Mucosa of stomach (tissue), 1 donor: ENCODE measurements around the gene SLC6A17.

Experiments used
- H3K27me3 ChIP-seq: one replicate; pipeline ENCODE4 v1.7.0; 2013; ENCODE audit warnings: mild to moderate bottlenecking, low read length; ENCODE audit not compliant: control insufficient read depth, insufficient read depth
- H3K36me3 ChIP-seq: one replicate; pipeline ENCODE4 v1.7.0; 2013; ENCODE audit warnings: low read length; ENCODE audit not compliant: control insufficient read depth, insufficient read depth
- H3K4me1 ChIP-seq: one replicate; pipeline ENCODE4 v1.7.0; 2013; ENCODE audit warnings: mild to moderate bottlenecking, low read length; ENCODE audit not compliant: control insufficient read depth, insufficient read depth
- H3K4me3 ChIP-seq: one replicate; pipeline ENCODE4 v1.7.0; 2013; ENCODE audit warnings: low read length
- H3K9ac ChIP-seq: one replicate; pipeline ENCODE4 v1.7.0; 2013; ENCODE audit warnings: mild to moderate bottlenecking, low read length, moderate library complexity
- H3K9me3 ChIP-seq: one replicate; pipeline ENCODE4 v1.7.0; 2013; ENCODE audit warnings: mild to moderate bottlenecking, low read length, moderate library complexity; ENCODE audit not compliant: control insufficient read depth
- donor health status: Pancreatic carcinoma.

Gene SLC6A17

DNA sequence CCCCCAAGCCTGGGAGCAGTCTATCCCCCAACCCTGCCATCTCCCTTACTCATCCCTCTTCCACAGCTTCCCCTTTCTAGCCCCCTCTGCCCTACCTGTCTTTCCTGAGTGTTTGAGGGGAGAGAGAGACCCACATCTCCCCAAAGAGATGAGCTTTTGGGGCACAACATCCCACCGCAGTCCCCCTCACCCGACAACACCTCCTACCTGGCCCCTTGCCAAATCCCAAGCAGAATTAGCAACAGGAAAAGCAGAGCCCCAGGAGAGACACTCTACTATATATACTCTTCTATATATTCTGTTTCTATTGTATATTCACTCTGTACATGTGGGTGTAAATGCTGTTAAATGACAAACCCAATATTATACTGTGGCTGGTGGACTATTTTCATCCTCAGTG is 49.9 kb downstream of the SLC6A17 start:
- Histone ChIP-seq H3K27me3 (no peaks in the 10 kb centered on the region), H3K4me3 (no peak overlapping the region), H3K9me3 (no peaks in the 10 kb centered on the region), H3K36me3 (no peaks in the 10 kb centered on the region), H3K9ac (no peak overlapping the region), H3K4me1 (peaks cover 12% of the 10 kb centered on the region)

DNA sequence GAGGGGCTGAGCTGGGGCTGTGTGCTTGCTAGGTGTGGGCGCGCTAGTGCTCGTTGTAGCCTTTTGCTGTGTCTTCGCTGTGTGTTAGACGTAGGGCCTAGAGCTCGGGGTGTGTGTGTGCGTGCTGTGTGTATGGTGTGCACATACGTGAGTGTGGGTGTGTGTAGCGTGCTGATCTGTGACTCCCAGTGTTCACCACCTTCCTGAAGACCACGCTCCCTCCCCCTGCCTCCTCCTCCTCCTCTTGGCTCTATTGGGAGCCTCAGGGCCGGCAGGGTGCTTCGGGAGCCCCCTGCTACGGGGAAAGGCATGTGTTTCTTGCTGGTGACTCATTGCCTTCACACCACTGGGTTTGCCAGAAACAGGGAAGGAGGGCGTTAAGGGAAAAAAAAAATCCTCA is 50.4 kb downstream of the SLC6A17 start:
- peaks cover 12% of the 10 kb centered on the region for H3K4me1 ChIP-seq
- no peak overlapping the region for H3K4me3 ChIP-seq
- H3K9me3 ChIP-seq: no peaks in the 10 kb centered on the region
- H3K36me3 ChIP-seq: no peaks in the 10 kb centered on the region
- H3K9ac ChIP-seq: no peak overlapping the region
- H3K27me3 ChIP-seq: no peaks in the 10 kb centered on the region

DNA sequence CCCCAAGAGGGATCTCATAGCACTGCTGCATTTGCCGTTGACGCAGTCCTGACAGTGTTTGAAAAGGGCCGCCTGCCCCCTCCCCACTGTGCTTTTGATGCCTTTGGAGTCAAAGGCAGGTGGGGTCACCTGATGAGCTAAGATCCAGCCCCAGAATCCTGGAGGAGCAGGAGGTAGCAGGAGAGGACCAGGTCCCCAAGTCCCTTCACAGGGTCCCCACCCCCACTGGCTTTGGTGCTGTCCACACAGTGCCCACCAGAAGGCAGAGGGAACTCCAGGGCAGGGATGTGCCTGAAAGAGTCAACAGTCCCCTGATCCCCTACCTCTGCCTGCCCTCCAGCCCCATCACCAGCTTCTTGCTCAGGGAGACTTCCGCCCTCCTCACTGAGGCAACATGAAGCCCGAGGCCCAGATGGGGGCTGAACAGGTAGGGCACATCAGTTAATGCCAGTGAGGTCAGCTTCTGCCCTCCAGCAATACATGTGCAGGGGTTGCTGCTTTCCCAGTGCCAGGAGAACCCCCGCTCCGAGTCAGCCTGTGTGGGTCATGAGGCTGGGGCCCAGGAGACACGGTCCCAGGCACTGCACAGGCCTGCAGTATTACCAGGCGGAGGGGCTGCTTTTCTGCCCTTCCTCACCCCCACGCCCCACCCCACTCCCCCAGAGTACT is 51.0 kb downstream of the SLC6A17 start:
- no peaks in the 10 kb centered on the region for H3K27me3 ChIP-seq
- no peak overlapping the region for H3K4me3 ChIP-seq
- H3K9me3 ChIP-seq: no peaks in the 10 kb centered on the region
- no peaks in the 10 kb centered on the region for H3K36me3 ChIP-seq
- no peak overlapping the region for H3K9ac ChIP-seq
- H3K4me1 ChIP-seq: peaks cover 12% of the 10 kb centered on the region

DNA sequence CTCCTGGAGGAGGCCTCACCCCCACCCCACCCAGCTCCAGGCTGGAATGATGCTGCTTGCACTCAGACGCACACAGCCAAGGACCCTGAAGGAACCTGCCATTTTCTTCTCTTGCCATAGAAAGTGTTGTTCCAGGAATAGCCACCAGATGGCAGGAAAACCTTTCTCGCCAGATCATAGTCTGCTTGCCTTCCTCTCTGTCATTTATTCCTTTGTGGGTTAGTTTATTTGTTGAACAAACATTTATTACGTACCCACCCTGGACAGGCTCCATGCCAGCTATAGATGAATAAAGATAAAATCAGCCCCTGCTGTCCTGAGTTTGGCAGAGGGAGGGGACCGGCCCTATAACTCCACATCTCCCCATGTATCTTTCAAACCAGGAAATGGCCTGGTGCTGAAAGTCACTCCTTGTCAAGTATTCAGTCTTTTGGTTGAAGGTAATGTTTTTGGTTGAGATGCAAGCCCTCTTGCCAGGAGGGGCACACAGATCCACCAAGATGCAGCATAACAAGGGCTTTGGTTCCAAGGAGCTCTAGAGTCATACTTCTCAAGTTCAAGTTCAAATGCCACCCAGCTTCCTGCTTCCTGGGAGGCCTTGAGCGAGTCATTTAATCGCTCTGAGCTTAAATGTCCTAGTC is 52.8 kb downstream of the SLC6A17 start:
- Histone ChIP-seq H3K27me3 (no peaks in the 10 kb centered on the region), H3K4me3 (no peak overlapping the region), H3K9me3 (no peaks in the 10 kb centered on the region), H3K36me3 (no peaks in the 10 kb centered on the region), H3K9ac (no peak overlapping the region), H3K4me1 (peaks cover 12% of the 10 kb centered on the region)

DNA sequence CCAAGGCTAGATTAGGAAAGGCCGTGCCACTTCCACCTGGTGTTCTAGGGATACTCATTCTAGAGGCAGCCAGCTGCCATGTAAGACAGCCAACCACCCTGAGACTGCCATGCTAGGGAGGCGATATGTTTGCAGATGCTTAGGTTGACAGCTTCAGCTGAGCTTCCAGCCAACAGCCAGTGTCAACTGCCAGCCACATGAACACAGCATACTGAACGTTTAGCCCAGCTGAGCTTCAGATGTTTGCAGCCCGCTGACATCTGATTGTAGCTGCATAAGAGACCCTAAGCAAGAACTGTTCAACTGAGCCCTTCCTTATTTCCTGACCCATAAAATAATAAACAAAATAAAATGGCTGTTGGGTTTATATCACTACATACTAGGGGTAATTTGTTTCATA is 54.9 kb downstream of the SLC6A17 start:
- H3K27me3 ChIP-seq: no peaks in the 10 kb centered on the region
- H3K9me3 ChIP-seq: no peaks in the 10 kb centered on the region
- H3K9ac ChIP-seq: no peak overlapping the region
- peaks cover 22% of the 10 kb centered on the region for H3K4me1 ChIP-seq
- no peaks in the 10 kb centered on the region for H3K36me3 ChIP-seq
- H3K4me3 ChIP-seq: no peak overlapping the region

DNA sequence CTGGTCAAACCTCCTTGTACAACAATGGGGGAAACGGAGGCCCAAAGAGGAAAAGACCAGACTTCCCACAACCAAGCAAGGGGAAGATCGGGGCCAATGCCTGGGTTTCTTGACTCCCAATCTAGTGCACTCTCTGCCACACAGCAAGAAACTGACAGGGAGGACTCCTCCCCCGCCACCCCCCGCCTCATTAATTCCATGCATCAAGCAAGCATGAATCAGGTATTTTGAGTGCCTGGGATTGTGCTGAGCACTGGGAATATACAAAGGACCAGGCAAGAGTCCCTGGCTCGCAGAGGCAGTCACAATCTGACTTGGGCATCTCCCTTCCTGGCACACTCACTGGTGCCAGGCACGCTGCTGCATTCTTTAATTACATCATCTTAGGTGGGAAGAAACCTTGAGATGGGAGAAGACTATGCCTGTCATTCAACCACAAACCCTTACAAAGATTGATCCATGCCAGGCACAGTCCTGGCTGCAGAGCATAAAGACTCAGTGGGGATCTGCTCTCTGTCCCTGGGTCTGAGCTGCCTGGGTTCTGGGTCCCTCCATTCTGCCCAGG is 55.4 kb downstream of the SLC6A17 start:
- Histone ChIP-seq H3K9ac (no peak overlapping the region), H3K4me3 (no peak overlapping the region), H3K27me3 (no peaks in the 10 kb centered on the region), H3K9me3 (no peaks in the 10 kb centered on the region), H3K4me1 (peaks cover 22% of the 10 kb centered on the region), H3K36me3 (no peaks in the 10 kb centered on the region)

DNA sequence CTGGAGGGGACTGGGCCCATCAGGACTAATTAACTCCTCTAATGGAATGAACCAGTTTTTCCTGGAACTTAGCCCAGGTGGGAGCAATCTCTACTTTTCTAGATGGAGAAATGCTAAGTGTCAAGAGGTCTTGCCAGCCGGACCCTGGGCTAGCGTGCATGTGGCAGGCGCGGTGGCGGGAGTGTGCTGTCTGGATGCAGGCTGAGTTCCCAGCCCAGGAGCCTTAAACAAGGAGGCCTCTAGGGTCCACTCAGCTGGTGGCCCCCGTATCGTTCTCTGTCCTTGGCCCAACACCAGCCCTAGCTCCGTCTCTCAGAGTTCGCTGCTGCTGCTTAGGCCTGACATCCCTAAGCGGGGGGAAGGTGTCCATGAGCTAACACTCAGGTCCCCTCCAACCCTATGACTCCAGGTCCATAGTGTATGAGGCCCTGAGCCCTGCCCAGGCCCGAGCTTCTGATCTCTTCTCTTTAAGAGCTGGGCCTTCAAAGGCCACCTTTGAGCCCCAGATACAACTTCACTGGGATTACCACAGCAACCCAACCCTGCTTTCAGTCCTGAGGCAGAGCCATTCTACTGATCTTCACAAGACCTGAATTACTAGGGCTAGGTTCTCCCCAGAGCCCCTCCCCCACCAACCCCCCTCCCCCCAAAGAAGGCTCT is 56.1 kb downstream of the SLC6A17 start:
- no peak overlapping the region for H3K4me3 ChIP-seq
- peaks cover 7% of the 10 kb centered on the region for H3K27me3 ChIP-seq
- no peaks in the 10 kb centered on the region for H3K36me3 ChIP-seq
- peaks cover 29% of the 10 kb centered on the region for H3K4me1 ChIP-seq
- H3K9ac ChIP-seq: no peak overlapping the region
- H3K9me3 ChIP-seq: no peaks in the 10 kb centered on the region

DNA sequence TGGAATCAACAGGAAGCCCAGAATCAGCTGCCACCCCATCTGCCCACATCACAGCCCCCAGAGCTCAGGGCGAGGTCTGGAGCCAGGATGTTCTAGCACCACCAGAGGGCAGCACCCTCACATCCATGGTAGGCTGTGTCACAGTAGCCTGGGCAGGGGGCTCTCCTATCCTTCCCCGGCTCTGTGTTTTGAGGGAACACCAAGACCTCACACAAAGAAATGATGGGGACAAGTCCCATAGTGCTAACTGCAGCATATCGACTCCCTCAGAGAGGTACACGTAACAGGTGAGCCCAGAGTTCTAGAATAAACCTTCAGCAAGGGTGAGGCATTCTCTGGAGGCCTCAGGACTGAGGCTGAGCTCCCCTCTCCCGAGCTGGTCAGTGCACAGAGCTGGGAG is 57.5 kb downstream of the SLC6A17 start:
- no peaks in the 10 kb centered on the region for H3K9me3 ChIP-seq
- no peak overlapping the region for H3K4me3 ChIP-seq
- H3K9ac ChIP-seq: no peak overlapping the region
- H3K36me3 ChIP-seq: no peaks in the 10 kb centered on the region
- peaks cover 20% of the 10 kb centered on the region for H3K27me3 ChIP-seq
- peaks cover 30% of the 10 kb centered on the region for H3K4me1 ChIP-seq

DNA sequence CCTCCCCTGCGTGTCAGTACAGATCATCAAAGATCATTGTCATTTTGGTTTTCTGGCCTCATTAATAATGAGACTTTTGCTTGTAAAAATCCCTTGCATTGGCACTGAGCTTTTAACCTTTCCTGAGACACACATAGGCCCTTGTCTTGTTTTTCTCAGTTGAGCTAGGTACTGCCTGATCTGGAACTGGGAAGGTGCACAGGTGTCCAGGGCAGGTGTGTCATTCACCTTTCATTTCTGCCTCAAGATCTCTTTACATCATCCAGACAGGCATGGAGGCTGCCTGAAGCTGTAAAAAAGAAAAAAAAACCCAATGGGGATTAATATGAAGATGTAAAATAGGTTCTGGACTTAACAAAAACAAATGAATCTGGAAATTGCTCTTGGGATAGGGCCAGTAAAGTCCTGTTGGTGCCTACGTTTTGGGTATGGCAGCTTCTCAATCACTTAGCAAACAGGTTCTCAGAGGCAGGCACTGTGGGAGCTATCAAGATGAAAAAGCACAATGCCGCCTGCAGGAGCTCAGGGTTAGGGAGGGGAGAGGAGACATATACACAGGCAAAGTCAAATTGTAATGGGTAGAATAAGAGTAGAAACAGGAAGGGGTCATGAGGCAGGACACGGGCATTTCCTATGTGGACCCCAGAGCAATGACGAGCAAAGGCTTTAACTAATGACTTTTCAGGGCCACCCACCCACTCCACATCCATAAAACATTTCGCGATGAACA is 58.8 kb downstream of the SLC6A17 start:
- Histone ChIP-seq H3K4me3 (no peak overlapping the region), H3K36me3 (no peaks in the 10 kb centered on the region), H3K9ac (peak overlapping the region; percentile 71), H3K9me3 (no peaks in the 10 kb centered on the region), H3K27me3 (peaks cover 20% of the 10 kb centered on the region), H3K4me1 (peaks cover 25% of the 10 kb centered on the region)

DNA sequence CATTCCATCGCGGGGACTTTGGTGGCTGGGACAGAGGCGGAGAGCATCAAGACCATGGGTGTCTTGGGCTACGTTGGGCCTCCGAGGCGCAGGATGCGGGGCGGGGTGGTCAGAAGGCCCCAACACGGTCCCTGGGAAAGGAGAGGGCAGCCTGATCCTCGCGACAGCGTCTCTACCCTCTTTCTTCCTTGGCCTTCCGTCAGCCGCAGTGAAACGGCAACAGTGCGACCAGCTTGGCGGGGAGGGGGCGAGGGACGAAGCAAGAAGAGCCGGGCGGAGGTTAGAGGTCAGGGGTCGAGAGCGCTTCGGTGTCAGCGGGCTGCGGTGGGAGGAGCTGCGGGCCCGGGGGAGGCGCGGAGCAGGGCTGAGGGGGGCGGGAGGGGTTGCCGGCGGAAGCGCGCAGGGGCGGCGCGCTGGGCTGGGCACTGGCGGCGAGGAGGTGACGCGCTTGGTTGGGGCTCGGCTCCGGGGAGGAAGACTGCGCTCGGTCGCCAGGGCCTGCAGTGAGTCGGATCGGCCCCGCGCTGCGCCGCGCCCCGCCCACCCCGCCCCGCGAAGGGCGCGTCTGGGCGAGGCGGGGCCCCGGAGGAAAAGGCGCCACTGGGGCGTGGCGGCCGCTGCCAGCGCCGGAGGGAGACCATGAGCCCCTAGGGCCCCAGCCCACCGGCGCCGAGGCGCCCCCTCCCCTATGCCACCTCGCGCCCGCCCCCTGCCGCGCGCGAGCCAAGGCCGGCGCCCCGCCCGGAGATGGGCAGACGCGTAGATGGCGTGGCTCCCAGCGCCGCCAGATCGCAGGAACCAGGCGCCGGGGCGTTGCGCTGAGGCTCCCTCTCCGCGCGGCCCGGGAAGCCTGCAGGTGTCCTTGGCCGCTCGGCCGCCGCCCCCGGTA is 59.7 kb downstream of the SLC6A17 start, which contains the start of gene KCNC4:
TSS of gene KCNC4 (plus strand) at position 600 of the 889 bp plus-strand sequence. CDS start 1,186 bp downstream, outside the sequence.
- H3K36me3 ChIP-seq: no peaks in the 10 kb centered on the region
- H3K4me1 ChIP-seq: peaks cover 27% of the 10 kb centered on the region
- H3K27me3 ChIP-seq: peaks cover 22% of the 10 kb centered on the region
- peak within 1 kb of the TSS; percentile 71 for H3K9ac ChIP-seq
- peak within 1 kb of the TSS; percentile 25 for H3K4me3 ChIP-seq
- no peaks in the 10 kb centered on the region for H3K9me3 ChIP-seq
